Measurements from ENCODE around the gene CLDN19.
A peak's percentile ranks its signal among the peaks of the same experiment; 100 is the strongest.

The CLDN19 gene, protein sequence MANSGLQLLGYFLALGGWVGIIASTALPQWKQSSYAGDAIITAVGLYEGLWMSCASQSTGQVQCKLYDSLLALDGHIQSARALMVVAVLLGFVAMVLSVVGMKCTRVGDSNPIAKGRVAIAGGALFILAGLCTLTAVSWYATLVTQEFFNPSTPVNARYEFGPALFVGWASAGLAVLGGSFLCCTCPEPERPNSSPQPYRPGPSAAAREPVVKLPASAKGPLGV

DNA sequence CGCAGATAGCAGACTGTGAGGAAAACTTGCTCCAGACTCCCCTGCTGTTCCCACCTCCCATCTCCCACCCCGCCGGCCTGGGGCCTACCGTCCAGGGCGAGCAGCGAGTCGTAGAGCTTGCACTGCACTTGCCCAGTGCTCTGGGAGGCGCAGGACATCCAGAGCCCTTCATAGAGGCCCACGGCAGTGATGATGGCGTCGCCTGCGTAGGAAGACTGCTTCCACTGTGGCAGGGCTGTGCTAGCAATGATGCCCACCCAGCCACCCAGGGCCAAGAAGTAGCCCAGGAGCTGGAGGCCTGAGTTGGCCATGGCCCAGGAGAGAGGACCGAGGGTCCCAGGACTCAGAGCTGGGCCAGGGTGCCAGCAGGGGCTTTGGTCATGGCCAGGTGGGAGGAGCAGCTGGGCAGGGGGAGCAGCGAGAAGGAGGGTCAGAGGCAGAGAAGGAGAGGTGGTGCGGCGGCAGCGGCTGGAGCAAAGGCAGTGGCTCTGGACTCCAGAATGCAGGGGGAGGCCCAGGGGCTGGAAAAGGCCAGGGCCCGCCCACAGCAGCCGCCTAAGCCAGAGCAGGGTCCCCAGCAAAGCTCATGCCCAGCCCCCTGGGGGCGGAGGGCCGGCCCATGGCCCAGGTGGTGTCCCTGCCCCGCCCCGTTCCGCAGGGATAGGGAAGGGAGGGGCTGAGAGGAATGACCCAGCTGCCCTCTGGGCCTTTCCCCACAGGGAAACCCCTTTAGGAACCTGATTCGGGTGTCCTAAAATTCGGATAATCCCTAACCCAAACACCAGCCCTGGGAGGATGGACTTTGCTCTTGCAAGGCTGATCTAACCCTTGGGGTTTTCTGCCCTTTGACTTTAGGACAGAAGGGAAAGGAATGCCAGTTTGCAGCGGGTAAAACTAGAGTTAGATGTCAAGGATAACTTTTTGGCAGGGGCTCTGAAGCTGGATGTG is at the start of gene CLDN19:
CLDN19 (minus strand) TSS at position 484 of the 948 bp plus-strand sequence; CDS start at position 311, 173 bp downstream.
- DNase-seq (ENCODE audit: low read depth): no peak
- H3K4me3 ChIP-seq (ENCODE audit: low read depth, low read length): no peak within 1 kb of the TSS

DNA sequence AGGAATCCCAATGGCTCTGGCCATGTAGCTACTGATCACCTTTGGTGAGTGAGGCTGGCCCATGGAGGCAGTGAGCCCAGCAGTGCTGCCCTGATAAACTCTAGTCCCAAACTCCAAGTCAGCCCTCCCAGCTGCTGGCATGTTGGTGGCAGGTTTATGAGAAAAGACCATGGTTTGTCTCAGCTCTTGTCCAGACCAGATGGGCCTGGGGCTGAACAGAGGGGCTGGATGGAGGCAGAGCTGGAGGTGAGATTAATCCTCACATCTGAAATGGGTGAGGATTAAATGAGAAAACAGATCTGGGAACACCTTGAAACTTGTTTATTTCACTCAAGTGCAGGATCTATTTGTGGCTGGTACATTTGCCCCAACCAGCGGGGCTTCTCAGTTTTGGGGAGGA is 48.0 kb upstream of the CLDN19 start:
- no peak for DNase-seq (ENCODE audit: low read depth)
- H3K4me3 ChIP-seq (ENCODE audit: low read depth, low read length): no peak overlapping the region

DNA sequence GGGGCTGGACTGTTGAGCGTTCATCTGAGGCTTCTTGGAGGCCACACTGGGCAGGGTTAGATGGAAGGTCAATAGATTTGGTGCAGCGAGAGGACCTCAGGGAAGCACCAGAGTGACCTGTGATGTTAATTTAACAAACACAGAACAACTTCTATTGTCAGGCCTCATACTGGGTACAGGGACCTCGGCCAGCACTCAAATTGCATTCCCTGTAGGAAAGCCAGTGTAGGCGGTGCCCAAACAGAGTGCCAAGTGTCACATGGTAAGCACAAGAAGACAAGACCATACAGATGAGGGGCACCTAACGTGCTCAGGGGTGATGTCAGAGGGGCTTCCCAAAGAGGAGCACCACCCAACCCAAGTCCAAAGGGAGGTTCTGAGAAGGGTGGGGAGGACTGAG is 46.1 kb upstream of the CLDN19 start:
- DNase-seq (ENCODE audit: low read depth): no peak
- no peak overlapping the region for H3K4me3 ChIP-seq (ENCODE audit: low read depth, low read length)

DNA sequence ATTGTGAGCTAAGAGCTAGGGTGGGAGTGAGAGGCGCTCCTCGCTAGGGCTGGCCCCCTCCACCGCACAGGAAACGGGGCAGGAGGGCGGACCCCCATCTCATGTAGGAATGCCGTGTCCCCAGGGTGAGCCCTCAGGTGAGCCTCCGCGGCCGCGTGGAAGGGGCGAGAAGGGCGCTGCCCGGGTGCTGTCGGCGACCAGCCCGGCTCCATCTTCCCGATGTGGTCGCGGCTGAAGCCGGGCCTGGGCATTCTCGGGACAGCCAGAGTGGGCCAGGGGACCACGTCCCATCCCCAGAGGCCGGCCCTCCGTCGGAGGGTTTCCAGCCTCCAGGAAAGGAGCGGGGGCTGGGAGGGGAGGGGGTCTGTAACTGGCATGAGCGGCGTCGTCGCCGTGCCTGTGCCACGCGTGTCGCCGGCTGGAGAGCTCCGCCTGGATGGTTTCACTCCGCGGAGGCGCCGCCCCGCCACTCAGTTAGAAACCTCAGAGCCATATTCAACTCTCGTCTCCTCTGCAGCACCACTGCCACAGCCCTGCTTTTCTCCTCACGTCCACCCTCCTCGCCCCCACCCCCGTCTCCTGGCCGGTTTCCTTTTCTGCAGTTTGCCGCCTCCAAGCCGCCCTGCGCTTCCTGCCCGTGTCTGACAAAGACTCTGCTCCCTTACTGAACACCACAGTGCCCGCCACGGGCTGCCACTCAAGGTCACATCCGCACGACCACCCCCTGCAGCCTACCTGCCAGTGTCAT is 45.1 kb upstream of the CLDN19 start, which contains the start of gene TMEM269:
TMEM269 (plus strand) TSS at position 46 of the 748 bp plus-strand sequence. CDS start 4,903 bp downstream, outside the sequence.
- no peak for DNase-seq (ENCODE audit: low read depth)
- H3K4me3 ChIP-seq (ENCODE audit: low read depth, low read length): peak within 1 kb of the TSS; percentile 46

DNA sequence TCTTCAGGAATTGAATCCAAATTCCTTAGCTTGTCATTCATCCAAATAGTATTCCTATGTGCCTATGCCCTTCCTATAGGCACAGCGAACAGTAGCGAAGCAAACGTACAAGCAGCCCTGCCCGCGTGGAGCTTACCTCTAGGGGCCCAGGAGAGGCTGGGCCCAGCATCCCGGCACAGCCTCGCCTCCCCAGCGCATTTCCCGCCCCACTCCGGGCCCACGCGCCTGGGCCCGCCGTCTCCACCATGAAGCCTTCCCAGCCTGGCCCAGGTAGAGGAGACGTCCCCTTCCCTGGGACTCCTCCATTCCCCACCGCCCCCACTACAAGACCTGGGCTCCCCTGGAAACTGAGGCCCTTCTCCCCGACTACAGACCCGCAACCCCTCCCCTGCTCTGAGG is 44.5 kb upstream of the CLDN19 start:
- no peak for DNase-seq (ENCODE audit: low read depth)
- peak overlapping the region; percentile 46 for H3K4me3 ChIP-seq (ENCODE audit: low read depth, low read length)

DNA sequence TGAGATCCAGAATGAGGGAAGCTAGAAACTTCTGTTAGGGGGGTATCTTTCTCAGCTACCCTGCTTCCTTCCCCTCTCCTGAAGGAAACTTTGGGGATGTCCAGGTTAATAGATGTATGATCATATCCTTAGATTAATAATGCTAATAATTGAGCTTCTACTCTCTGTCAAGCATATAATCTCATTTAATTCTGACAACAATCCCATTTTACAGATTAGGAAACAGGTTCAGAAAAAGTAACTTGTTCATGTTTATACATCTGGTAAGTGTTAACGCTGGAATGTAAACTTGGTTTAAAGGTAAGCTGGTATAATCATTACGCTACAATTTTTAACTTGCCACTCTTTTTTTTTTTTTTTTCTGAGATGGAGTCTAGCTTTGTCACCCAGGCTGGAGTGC is 43.1 kb upstream of the CLDN19 start:
- DNase-seq (ENCODE audit: low read depth): no peak

DNA sequence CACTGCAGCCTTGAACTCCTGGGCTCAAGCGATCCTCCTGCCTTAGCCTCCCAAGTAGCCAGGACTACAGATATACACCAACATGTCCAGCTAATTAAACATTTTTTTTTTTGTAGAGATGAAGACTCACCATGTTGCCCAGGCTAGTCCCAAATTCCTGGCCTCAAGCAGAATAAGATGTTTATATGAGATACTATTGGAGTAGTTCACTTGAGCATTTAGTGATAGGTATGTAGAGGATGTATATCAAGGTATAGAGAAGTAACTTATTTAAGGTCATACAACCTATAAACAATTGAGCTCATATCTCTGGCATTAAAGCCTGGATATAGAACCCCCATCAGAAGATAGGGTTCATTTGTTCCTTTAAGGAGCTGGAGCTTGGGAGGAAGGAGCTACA is 40.1 kb upstream of the CLDN19 start:
- no peak overlapping the region for H3K4me3 ChIP-seq (ENCODE audit: low read depth, low read length)

More for the DNA sequence above, 43.1 kb upstream of the CLDN19 start:
- H3K4me3 ChIP-seq (ENCODE audit: low read depth, low read length): no peak overlapping the region

DNA sequence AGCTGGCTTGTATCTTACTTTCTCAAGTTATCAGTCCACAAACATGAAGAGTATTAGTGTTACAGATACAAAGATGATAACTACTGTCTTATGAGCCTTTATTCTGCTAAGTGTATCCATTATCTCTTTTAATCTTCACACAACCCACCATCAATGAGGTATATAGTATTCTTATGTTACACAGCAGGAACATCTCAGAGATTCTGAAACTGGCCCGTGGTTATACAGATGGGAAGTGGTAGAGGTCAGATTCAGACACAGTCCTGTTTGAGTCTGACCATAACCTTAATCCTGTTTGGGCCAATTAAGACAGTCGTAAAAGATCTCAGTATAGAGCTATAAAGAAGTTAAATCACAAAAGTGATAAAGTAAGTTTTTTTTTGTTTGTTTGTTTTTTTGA is 39.7 kb upstream of the CLDN19 start:
- no peak for DNase-seq (ENCODE audit: low read depth)
- no peak overlapping the region for H3K4me3 ChIP-seq (ENCODE audit: low read depth, low read length)

More for the DNA sequence above, 40.1 kb upstream of the CLDN19 start:
- no peak for DNase-seq (ENCODE audit: low read depth)

DNA sequence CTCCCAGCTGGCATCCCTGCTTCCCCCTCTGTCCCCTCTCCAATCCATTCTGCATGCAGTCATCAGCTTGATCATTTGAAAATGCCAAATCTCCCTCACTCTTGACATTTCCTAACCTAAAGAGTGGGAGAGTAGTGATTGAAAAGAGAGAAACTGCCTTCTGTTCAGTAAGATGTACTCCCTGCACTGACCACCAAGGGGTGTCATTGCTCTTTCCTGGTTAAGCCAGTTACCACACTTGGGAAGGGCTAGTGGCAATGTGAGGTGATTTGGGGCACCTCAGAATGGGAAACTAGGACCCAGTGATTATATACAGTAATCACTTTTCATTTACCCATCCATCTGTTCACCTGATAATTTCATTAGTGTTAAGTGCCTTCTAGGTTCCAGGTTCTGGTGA is 37.8 kb upstream of the CLDN19 start:
- H3K4me3 ChIP-seq (ENCODE audit: low read depth, low read length): no peak overlapping the region
- no peak for DNase-seq (ENCODE audit: low read depth)

DNA sequence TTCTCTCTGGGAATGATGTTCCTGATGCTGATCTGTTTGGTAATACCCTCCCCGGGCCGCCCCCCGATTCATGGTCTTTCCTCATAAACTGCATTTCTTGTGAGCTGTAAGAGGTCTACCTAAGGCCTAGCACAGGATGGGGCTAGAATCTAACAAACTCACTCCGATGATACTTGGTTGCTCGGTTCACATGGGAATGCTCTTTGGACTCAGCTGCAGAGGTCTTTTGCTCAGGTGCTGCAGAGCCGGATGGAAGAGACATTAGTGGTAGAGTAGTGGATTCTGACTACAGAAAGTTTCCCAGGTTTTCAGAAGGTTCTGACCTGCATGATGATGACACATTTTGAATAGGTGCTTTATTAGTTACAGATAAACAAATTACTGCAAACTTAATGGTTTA is 36.5 kb upstream of the CLDN19 start:
- DNase-seq (ENCODE audit: low read depth): no peak
- H3K4me3 ChIP-seq (ENCODE audit: low read depth, low read length): no peak overlapping the region

DNA sequence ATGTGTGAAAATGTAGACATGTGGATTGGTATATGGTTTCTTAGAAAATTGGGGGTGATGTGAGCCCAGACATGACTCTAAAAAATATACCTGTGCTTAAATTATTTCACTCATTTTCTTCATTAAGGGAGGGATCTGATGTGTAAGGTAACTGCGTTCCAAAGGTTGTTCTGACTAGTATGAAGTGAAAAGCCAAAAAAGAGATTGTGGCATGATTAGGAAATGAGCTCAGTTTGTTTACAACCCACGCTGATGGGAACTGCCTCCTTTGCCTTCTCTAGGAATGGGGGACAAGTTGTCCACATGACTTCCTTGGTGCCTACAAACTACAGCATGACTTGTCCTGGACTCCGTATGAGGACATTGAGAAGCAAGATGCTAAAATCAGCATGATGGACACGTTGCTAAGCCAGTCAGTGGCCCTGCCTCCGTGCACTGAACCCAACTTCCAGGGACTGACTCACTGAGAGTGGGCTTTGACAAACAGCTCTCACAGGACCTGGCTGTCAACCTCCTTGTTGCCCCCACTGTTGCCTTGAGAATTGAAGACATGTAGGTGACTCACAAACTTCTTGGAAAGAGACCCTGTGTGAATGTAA is 35.0 kb upstream of the CLDN19 start:
- H3K4me3 ChIP-seq (ENCODE audit: low read depth, low read length): no peak overlapping the region
- DNase-seq (ENCODE audit: low read depth): no peak

DNA sequence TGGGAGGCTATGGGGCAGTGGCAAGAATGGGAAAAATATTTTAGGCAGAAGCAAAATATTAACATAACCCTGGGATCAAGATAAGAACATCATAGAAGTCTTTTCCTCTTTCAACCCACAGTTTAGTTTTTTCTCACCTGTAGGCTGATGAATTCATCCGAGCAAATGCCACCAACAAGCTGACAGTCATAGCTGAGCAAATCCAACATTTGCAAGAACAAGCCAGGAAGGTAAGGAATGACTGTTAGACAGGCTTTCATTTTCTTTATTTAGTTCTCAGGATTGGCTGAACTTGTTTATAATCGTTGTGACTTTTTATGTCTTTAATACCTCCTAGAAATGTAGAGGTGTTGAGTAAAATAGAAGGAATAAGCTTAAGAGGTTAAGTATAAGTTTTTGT is 33.4 kb upstream of the CLDN19 start:
- H3K4me3 ChIP-seq (ENCODE audit: low read depth, low read length): no peak overlapping the region
- no peak for DNase-seq (ENCODE audit: low read depth)

DNA sequence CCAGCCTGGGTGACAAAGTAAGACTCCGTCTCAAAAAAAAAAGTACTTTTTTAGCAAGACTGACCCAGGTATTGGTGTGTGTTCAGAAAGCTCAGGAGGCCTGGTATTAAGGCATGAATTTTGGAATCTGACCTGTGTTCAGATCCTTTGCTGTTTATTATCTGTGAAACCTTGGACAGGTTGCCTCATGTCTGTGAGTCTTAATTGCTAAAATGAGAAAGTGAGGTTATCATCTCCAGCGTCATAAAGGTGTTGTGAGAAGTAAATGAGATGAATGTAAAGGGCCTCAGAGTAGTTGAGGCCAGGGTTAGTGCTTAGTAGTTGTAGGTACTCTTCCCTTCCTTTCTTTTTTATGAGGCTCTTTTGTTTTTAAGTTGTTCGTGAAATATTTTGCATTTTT is 29.8 kb upstream of the CLDN19 start:
- H3K4me3 ChIP-seq (ENCODE audit: low read depth, low read length): no peak overlapping the region
- no peak for DNase-seq (ENCODE audit: low read depth)

DNA sequence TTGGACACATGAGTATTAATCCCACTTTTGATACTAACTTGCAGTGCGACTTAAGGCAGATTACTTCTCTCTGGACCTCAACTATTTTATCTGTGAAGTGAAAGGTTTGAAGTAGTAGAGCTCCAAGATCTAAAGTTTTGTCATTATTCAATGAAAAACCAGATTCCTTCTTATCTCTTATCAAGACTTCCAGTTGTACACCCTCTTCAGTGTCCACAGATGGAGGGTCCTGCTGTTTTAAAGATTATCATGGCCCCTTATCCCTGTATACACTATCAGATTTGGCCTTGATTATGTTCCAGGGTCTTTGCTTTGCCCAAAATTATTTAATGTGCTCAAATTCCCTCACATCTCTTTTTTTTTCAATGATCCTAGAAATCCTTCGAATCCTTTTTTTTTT is 28.1 kb upstream of the CLDN19 start:
- H3K4me3 ChIP-seq (ENCODE audit: low read depth, low read length): peak overlapping the region; percentile 99
- DNase-seq (ENCODE audit: low read depth): no peak

DNA sequence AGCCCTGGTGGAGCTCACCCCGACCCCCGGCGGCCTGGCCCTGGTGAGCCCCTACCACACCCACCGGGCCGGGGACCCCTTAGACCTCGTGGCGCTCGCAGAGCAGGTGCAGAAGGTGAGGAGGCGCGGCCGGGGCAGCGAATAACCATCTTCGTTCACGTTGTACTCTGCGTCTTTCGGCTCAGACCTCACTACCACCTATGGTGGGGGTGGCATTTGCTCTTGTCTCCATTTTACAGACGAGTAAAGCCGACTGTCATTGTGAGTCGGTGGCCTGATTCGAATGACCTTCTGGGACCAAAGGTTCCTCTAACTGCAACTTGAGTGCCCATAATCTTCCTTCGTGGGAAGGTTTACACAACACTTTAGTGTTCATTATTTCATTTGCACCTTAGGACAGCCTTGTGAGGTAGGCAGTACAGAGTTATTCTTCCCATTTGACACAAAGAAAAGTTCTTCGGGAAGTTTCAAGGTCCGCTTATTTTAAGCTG is 27.5 kb upstream of the CLDN19 start:
- DNase-seq (ENCODE audit: low read depth): no peak
- H3K4me3 ChIP-seq (ENCODE audit: low read depth, low read length): peak overlapping the region; percentile 99

DNA sequence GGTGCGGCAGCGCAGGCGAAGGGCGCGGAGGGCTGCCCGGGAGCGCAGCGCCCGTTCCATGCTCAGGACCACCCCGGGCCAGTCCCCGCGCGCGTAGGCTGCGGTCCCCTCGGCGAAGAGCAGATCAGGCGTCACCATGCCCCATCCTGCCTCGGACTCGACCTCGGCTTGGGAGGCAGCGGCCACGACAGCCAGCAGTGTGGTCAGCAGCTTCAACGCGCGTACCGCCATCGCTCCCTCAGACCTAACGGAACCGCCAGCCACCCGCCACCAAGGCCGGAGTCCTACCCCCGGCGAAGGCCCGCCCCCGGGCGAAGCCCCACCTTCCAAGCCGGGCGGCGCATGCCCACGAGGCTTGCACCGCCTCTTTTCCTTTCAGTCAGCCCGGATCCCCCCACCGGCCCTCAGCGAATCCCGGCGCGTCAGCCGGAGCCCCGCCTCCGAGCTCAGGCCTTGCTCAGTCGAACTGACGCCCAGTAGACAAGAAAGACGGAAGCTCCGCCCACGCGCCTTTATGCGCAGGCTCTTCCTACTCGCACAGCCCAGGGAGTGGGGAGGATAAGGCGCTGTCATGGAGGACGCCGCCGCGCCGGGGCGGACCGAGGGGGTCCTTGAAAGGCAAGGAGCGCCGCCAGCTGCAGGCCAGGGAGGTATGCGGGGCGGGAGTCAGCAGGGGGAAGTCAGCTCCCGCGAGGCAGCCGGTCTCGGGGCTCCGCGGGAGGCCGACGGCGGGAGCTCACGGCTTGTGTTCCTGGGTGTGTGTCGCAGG is 26.9 kb upstream of the CLDN19 start, which contains the start of the genes C1orf50 and P3H1:
C1orf50 (plus strand) TSS at position 509 of the 769 bp plus-strand sequence; CDS start at position 572, 63 bp downstream.
P3H1 (minus strand) TSS at position 288 of the 769 bp plus-strand sequence; CDS start at position 231, 57 bp downstream.
- peak; percentile 95 for DNase-seq (ENCODE audit: low read depth)
- peak within 1 kb of the TSS; percentile 99 for H3K4me3 ChIP-seq (ENCODE audit: low read depth, low read length)

DNA sequence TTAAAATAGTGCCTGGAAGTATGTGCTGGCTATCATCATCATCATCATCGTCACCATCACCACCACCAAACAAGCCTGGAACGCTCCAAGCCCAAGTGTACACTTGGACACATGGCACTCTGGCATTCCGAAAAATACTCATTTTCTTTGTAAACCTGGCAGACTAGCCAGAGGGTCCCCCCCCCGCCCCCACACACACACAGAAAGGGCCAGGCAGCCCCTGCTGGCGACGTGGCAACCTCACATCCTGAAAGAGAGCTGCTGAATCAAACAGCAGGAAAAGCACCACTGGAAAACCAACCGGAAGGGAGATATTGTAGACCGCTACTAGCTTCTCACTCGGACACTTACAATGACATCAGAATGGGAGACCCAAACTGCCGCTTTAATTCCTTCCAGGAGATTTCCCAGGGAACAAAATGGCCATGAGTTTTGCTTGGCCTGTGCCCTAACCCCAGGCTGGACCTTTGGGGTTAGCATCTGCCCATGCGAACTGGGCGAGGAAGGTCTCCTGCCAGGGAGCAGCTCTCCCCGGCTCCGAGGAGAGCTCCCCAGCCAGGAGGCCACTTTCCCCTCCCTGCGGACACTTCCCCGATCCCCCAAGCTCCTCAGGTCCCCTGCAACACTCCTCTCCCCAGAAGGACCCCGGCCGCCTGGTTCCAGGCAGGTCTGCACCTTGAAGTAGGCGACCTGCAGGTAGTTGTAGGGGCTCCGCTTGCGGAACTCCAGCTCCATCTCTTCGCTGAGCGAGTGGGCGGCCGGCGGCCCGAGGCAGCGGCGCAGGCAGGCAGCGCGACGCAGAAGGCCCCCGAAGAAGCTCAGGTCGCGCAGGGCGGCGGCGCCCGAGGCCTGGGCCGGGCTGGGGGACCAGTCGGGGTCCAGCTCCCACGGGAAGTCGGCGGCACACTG is 26.1 kb upstream of the CLDN19 start:
- DNase-seq (ENCODE audit: low read depth): peak; percentile 55

More for the DNA sequence above, 26.1 kb upstream of the CLDN19 start:
- H3K4me3 ChIP-seq (ENCODE audit: low read depth, low read length): peak overlapping the region; percentile 99

Measured in skeletal muscle cell (primary cell).